Stimulated activated CD8-positive, alpha-beta memory T cell treated with anti-CD3 and anti-CD28 coated beads, Interleukin-2, amount 100 ng/mL, for 1 hour (primary cell): ENCODE data around the gene SLC35F5.
A peak's percentile ranks its signal among the peaks of the same experiment; 100 is the strongest.
"Not testable (repeated sequence)": the region's sequence is repeated elsewhere in the genome, so short reads cannot be mapped to it uniquely, and the experiment has no call there.

Experiments used
- DNase-seq, 2 donors: peaks; one replicate each; pipeline ENCODE4 v3.0.0-alpha.2; 2020; ENCODE audit warnings: low read depth in 2 of 2

SLC35F5 gene

GRCh38 chr2:113756355-113757137 is at the start of gene SLC35F5:
Gene SLC35F5 (minus strand): TSS chr2:113756642. CDS start chr2:113756409, 233 bp downstream.
- DNase-seq = peak; percentile 88 to 90

- no peak for DNase-seq
These were observed 42.9 kb upstream of the SLC35F5 start for GRCh38 chr2:113799375-113799774.

- DNase-seq = no peak
These were observed 40.8 kb upstream of the SLC35F5 start for GRCh38 chr2:113797237-113797636.

- DNase-seq = no peak
These were observed 40.2 kb upstream of the SLC35F5 start for GRCh38 chr2:113796592-113797175.

GRCh38 chr2:113795405-113795920 is 39.0 kb upstream of the SLC35F5 start:
- no peak for DNase-seq

GRCh38 chr2:113791697-113792590 is 35.5 kb upstream of the SLC35F5 start:
- DNase-seq = no peak

GRCh38 chr2:113784823-113785744 is 28.6 kb upstream of the SLC35F5 start:
- no peak for DNase-seq

GRCh38 chr2:113780472-113780871 is 24.0 kb upstream of the SLC35F5 start:
- DNase-seq = no peak

GRCh38 chr2:113777371-113777770 is 20.9 kb upstream of the SLC35F5 start:
- no peak for DNase-seq

- DNase-seq = no peak
These were observed 20.5 kb upstream of the SLC35F5 start for GRCh38 chr2:113776949-113777348.

GRCh38 chr2:113774616-113775015 is 18.2 kb upstream of the SLC35F5 start:
- not testable (repeated sequence) for DNase-seq

GRCh38 chr2:113770929-113771328 is 14.5 kb upstream of the SLC35F5 start:
- no peak for DNase-seq

- DNase-seq = no peak
These were observed 13.1 kb upstream of the SLC35F5 start for GRCh38 chr2:113769555-113769954.

GRCh38 chr2:113768770-113769169 is 12.3 kb upstream of the SLC35F5 start:
- DNase-seq = no peak

GRCh38 chr2:113767811-113768460 is 11.5 kb upstream of the SLC35F5 start:
- DNase-seq = no peak

- DNase-seq = no peak
These were observed 8.8 kb upstream of the SLC35F5 start for GRCh38 chr2:113765276-113765675.

GRCh38 chr2:113762377-113763118 is 6.1 kb upstream of the SLC35F5 start:
- DNase-seq = no peak

- DNase-seq = no peak
These were observed 4.0 kb upstream of the SLC35F5 start for GRCh38 chr2:113760400-113760799.

GRCh38 chr2:113757138-113757657 is 756 bp upstream of the SLC35F5 start:
- no peak for DNase-seq
